Stimulated activated CD8-positive, alpha-beta memory T cell treated with anti-CD3 and anti-CD28 coated beads, Interleukin-15, amount 100 ng/mL, for 48 hours (primary cell): ENCODE measurements around the gene DPEP3.
A peak's percentile ranks its signal among the peaks of the same experiment; 100 is the strongest.
"Not testable (repeated sequence)": the region's sequence is repeated elsewhere in the genome, so short reads cannot be mapped to it uniquely, and the experiment has no call there.

Experiments
- DNase-seq, 2 donors: peaks; one replicate each; pipeline ENCODE4 v3.0.0-alpha.2; 2020; ENCODE audit warnings: low read depth in 2 of 2

Gene DPEP3

GRCh38 chr16:67979955-67980678 is at the start of gene DPEP3:
DPEP3 (minus strand) TSS chr16:67980499; CDS start chr16:67980380, 119 bp downstream.
- no peak for DNase-seq

GRCh38 chr16:68028996-68029395 is 48.7 kb upstream of the DPEP3 start:
- DNase-seq: no peak

- peak; percentile 82 to 87 for DNase-seq
Observed at GRCh38 chr16:68022728-68023537, 42.6 kb upstream of the DPEP3 start, which contains the start of the genes DDX28 and DUS2. DDX28 (minus strand) TSS chr16:68023232; CDS start chr16:68023202, 30 bp downstream. DUS2 (plus strand) TSS chr16:68023284; CDS start chr16:68038024, 14,740 bp downstream.

GRCh38 chr16:68022278-68022727 is 42.0 kb upstream of the DPEP3 start:
- no peak for DNase-seq

GRCh38 chr16:68021490-68021889 is 41.2 kb upstream of the DPEP3 start:
- no peak for DNase-seq

- DNase-seq: no peak
Observed at GRCh38 chr16:68019167-68019680, 38.9 kb upstream of the DPEP3 start.

GRCh38 chr16:68015681-68016080 is 35.4 kb upstream of the DPEP3 start, which contains the start of gene DPEP2NB:
DPEP2NB (minus strand) TSS chr16:68015911; CDS start chr16:68015770, 141 bp downstream.
- no peak for DNase-seq

- DNase-seq: no peak
Observed at GRCh38 chr16:68013440-68013839, 33.1 kb upstream of the DPEP3 start.

- not testable (repeated sequence) for DNase-seq
Observed at GRCh38 chr16:68009872-68010271, 29.6 kb upstream of the DPEP3 start.

- DNase-seq: no peak
Observed at GRCh38 chr16:68009157-68009735, 28.9 kb upstream of the DPEP3 start.

- no peak for DNase-seq
Observed at GRCh38 chr16:68005786-68006286, 25.5 kb upstream of the DPEP3 start.

- DNase-seq: no peak
Observed at GRCh38 chr16:68005211-68005610, 24.9 kb upstream of the DPEP3 start.

GRCh38 chr16:68003031-68003430 is 22.7 kb upstream of the DPEP3 start:
- DNase-seq: no peak

- DNase-seq: no peak
Observed at GRCh38 chr16:68000450-68000849, 20.2 kb upstream of the DPEP3 start.

- DNase-seq: no peak
Observed at GRCh38 chr16:67999985-68000384, 19.7 kb upstream of the DPEP3 start.

GRCh38 chr16:67998779-67999688 is 18.7 kb upstream of the DPEP3 start, which contains the start of gene DPEP2:
DPEP2 (minus strand) TSS chr16:67999484; CDS start chr16:67993212, 6,272 bp downstream.
- DNase-seq: not testable (repeated sequence)

GRCh38 chr16:67998231-67998778 is 18.0 kb upstream of the DPEP3 start:
- DNase-seq: not testable (repeated sequence)

- no peak for DNase-seq
Observed at GRCh38 chr16:67996666-67997065, 16.4 kb upstream of the DPEP3 start.

GRCh38 chr16:67995423-67995822 is 15.1 kb upstream of the DPEP3 start:
- no peak for DNase-seq

- DNase-seq: not testable (repeated sequence)
Observed at GRCh38 chr16:67994040-67994408, 13.7 kb upstream of the DPEP3 start.
